Spinal cord (tissue), 10 donors: ENCODE data around the gene POLDIP3. TPM values are rescaled to one million over a fixed set of nuclear protein-coding genes. Genes with fewer than 3 reads are reported as not detected.
"Not testable (repeated sequence)": the region's sequence is repeated elsewhere in the genome, so short reads cannot be mapped to it uniquely, and the experiment has no call there.

Experiments
- DNase-seq, 6 donors: peaks; one replicate each; pipeline versions ENCODE4 v3.0.0 to v3.0.0-alpha.2; 2013 to 2015; ENCODE audit warnings: low spot score in 6 of 6, low read depth in 4 of 6
- H3K27ac ChIP-seq: one replicate; pipeline ENCODE4 v1.5.1; 2013; ENCODE audit warnings: low read depth, low read length, control low read depth
- H3K27me3 ChIP-seq: one replicate; pipeline ENCODE4 v1.6.1; 2013; ENCODE audit warnings: low read length; ENCODE audit not compliant: control insufficient read depth, insufficient read depth
- H3K36me3 ChIP-seq: one replicate; pipeline ENCODE4 v1.6.1; 2013; ENCODE audit warnings: low read length; ENCODE audit not compliant: control insufficient read depth, insufficient read depth
- H3K4me1 ChIP-seq: one replicate; pipeline ENCODE4 v1.6.1; 2013; ENCODE audit warnings: low read length; ENCODE audit not compliant: control insufficient read depth, insufficient read depth
- H3K4me3 ChIP-seq: one replicate; pipeline ENCODE4 v1.5.1; 2013; ENCODE audit warnings: low read depth, low read length, control low read depth
- H3K9me3 ChIP-seq: one replicate; pipeline ENCODE4 v1.6.1; 2013; ENCODE audit warnings: low read length; ENCODE audit not compliant: control insufficient read depth, insufficient read depth
- WGBS: methylation state at CpG from one replicate; pipeline ENCODE4 v1.1.5; 2013; ENCODE audit warnings: missing lambda C conversion rate; ENCODE audit not compliant: insufficient coverage; 5-methylcytosine and 5-hydroxymethylcytosine counted together
- polyA plus RNA-seq, 2 donors: library from polyadenylated mRNA; unstranded; fragments of 120-200 nt; gene quantifications; one replicate each; pipeline ENCODE4 v1.2.1, GENCODE V29; 2013; ENCODE audit not compliant: insufficient read length in 2 of 2
- small RNA-seq: library from RNA; depleted of rRNA; stranded (forward); fragments of <200 nt; gene quantifications from one replicate; pipeline ENCODE3, GENCODE V24; 2014; ENCODE audit warnings: low replicate concordance
- total RNA-seq, 2 donors: library from RNA; depleted of rRNA in 1 of 2; stranded (reverse); fragments of 120-200 nt in 1 of 2; fragments of >200 nt in 1 of 2; gene quantifications; one replicate each; pipeline versions ENCODE4 v1.2.3 to v1.2.4, GENCODE V29; 2013 to 2014
- donor health status: healthy.

The POLDIP3 gene
- total and polyA plus RNA-seq, 4 donors = 29.2 to 92.6 (median 72.9) TPM

DNA sequence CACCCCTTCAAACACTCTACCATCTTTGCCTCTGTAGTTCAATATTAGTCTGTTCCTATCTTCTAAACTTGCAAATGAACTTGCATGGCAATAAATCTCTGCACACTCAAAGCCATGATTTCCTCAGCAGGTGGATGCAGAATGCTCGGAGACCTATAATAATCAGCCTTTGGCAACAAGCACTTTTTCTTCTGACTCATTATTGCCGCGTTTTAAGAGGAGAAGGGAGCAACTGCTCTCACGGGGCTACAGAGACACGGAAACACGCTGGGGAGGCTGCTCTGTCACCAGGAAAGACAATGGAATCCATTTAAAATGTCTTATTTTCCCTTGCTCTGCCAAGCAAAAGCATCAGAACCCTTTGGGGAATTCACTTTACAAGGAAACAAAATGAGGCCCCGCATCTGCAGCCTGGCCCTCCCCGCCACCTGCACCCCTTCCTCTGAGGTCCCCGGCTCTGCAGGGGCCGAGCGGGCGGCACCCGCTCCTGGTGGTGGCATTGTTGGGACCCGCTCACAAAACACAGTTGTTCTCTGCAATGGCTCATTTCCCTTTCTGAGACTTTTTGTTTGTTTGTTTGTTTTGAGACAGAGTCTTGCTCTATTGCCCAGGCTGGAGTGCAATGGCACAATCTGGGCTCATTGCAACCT, 79.5 kb downstream of the POLDIP3 start:
- H3K4me1 ChIP-seq, H3K27ac ChIP-seq, H3K27me3 ChIP-seq, H3K4me3 ChIP-seq, H3K36me3 ChIP-seq, H3K9me3 ChIP-seq: not testable (repeated sequence)
- DNase-seq = peak in 1 of 6 donors; percentile 63
- no CpG with 5 or more reads among the region's 14 CpGs for WGBS

Small RNAs within 50 kb of the gene (small RNA-seq; reads per million reads assigned to genes)
- 0.65 reads per million, percentile 66 among the genes with 10 or more reads in this experiment for gene RN7SKP80
- gene RNU6-513P = not detected

Other genes with a start within 250 kb of the POLDIP3 start
- gene NFAM1, start 182.5 kb downstream of the POLDIP3 start, total RNA-seq = 1 to 10 TPM; 1.2 to 1.5 TPM
- gene NFAM1, start 182.5 kb downstream of the POLDIP3 start, polyA plus RNA-seq = 1 to 10 TPM; 2.2 to 2.5 TPM
- 10 to 100 TPM; 15.7 to 46.4 TPM for gene RRP7A, start 95.1 kb downstream of the POLDIP3 start, total RNA-seq
- gene RRP7A, start 95.1 kb downstream of the POLDIP3 start, polyA plus RNA-seq = 10 to 100 TPM; 27.8 to 37.5 TPM
- 1 to 10 TPM; 2.7 to 4.7 TPM for gene SERHL2, start 60.9 kb downstream of the POLDIP3 start, total RNA-seq
- gene SERHL2, start 60.9 kb downstream of the POLDIP3 start, polyA plus RNA-seq = 10 to 100 TPM in 1 of 2 donors, 1 to 10 TPM in 1; 4.3 to 12.3 TPM
- gene ATP5MGL, start 25.7 kb upstream of the POLDIP3 start, total RNA-seq = under 1 TPM in 1 of 2 donors, not detected in 1; 0.39 TPM
- gene ATP5MGL, start 25.7 kb upstream of the POLDIP3 start, polyA plus RNA-seq = under 1 TPM in 1 of 2 donors, not detected in 1; 0.32 TPM
- 10 to 100 TPM; 30.1 to 83.7 TPM for gene CYB5R3, start 34.5 kb upstream of the POLDIP3 start, total RNA-seq
- 100 to 1,000 TPM; 172 to 184 TPM for gene CYB5R3, start 34.5 kb upstream of the POLDIP3 start, polyA plus RNA-seq
- gene A4GALT, start 106.0 kb upstream of the POLDIP3 start, total RNA-seq = 10 to 100 TPM in 1 of 2 donors, 1 to 10 TPM in 1; 5.0 to 14.6 TPM
- 1 to 10 TPM; 4.5 to 8.1 TPM for gene A4GALT, start 106.0 kb upstream of the POLDIP3 start, polyA plus RNA-seq
- 10 to 100 TPM; 39.4 to 41.0 TPM for gene ARFGAP3, start 242.4 kb upstream of the POLDIP3 start, total RNA-seq
- 10 to 100 TPM; 37.0 TPM for gene ARFGAP3, start 242.4 kb upstream of the POLDIP3 start, polyA plus RNA-seq